Endothelial cell of umbilical vein (primary cell): ENCODE results near the gene TMPRSS4. TPM values are rescaled to one million over a fixed set of nuclear protein-coding genes. Genes with fewer than 3 reads are reported as not detected.

Experiments
- BruUV-seq: library from RNA; stranded (reverse); fragments of 400-500 nt; replicated peaks from 2 replicates; lab custom pipeline; 2021; lab: Mats Ljungman, UMichigan
- CTCF ChIA-PET: fragments of 300-600, 350-600 bp; sonication (Branson Sonifier 250); formaldehyde crosslinking; loops from one replicate; lab custom pipeline; 2021; ENCODE audit warnings: antibody characterized with exemption, inconsistent platforms; lab: Charles Lee
- POLR2A ChIA-PET: fragments of 300-600, 350-600 bp; sonication (Branson Sonifier 250); formaldehyde crosslinking; loops from one replicate; lab custom pipeline; 2021; ENCODE audit warnings: antibody characterized with exemption, inconsistent platforms; lab: Charles Lee
- DNase-seq: peaks from one replicate; pipeline ENCODE4 v3.0.0-alpha.2; 2011; ENCODE audit warnings: low read depth, low spot score
- FAIRE-seq: peaks from 2 replicates; lab custom pipeline; 2011; peaks lifted over from hg19 to GRCh38; lab: Jason Lieb, UNC
- H2AFZ ChIP-seq: 2 replicates; pipeline ENCODE4 v1.6.0; 2012; ENCODE audit warnings: low read depth, low read length, control low read depth, inconsistent platforms
- H3K27ac ChIP-seq: 2 replicates; pipeline ENCODE4 v1.5.1; 2011; ENCODE audit warnings: low read depth, mild to moderate bottlenecking, control low read depth, low read length, moderate library complexity; ENCODE audit not compliant: insufficient read depth
- H3K27me3 ChIP-seq, 2 experiments: 2 replicates each; pipeline versions ENCODE4 v1.6.0 to v1.6.1; 2011; ENCODE audit warnings: low read length in 2 of 2, mixed read lengths in 1 of 2; ENCODE audit not compliant: control insufficient read depth in 2 of 2, insufficient read depth in 2 of 2
- H3K36me3 ChIP-seq, 2 experiments: 2 replicates in 1 of 2; 3 replicates in 1 of 2; pipeline ENCODE4 v1.5.1; 2011; ENCODE audit warnings: low read length in 2 of 2, mild to moderate bottlenecking in 1 of 2, moderate library complexity in 1 of 2; ENCODE audit not compliant: control insufficient read depth in 2 of 2, insufficient read depth in 2 of 2; ENCODE audit errors: extremely low read depth in 1 of 2
- H3K4me1 ChIP-seq: 3 replicates; pipeline ENCODE4 v1.5.1; 2011; ENCODE audit warnings: mild to moderate bottlenecking, low read length; ENCODE audit not compliant: control insufficient read depth, insufficient read depth; ENCODE audit errors: extremely low read depth
- H3K4me2 ChIP-seq: 2 replicates; pipeline ENCODE4 v1.6.1; 2011; ENCODE audit warnings: low read length, control low read depth, mixed read lengths; ENCODE audit not compliant: insufficient read depth
- H3K4me3 ChIP-seq, 3 experiments: fragments of 200-600 bp in 1 of 3; sonication (generic), shearing (Covaris generic) in 1 of 3; replicated peaks in 1 of 3; 2 replicates each; pipeline ENCODE4 v1.5.1; 2011 to 2016; ENCODE audit warnings: control low read depth in 3 of 3, low read length in 3 of 3, mild to moderate bottlenecking in 2 of 3, inconsistent platforms in 1 of 3, low read depth in 1 of 3, moderate library complexity in 1 of 3; ENCODE audit not compliant: insufficient read depth in 1 of 3
- H3K79me2 ChIP-seq: 2 replicates; pipeline ENCODE4 v1.6.0; 2012; ENCODE audit warnings: low read length, inconsistent platforms; ENCODE audit not compliant: control insufficient read depth, insufficient read depth
- H3K9ac ChIP-seq: replicated peaks from 2 replicates; pipeline ENCODE3; 2011; ENCODE audit warnings: low read length, control low read depth; ENCODE audit not compliant: insufficient read depth; ENCODE audit errors: extremely low read depth
- H3K9me1 ChIP-seq: replicated peaks from 3 replicates; pipeline ENCODE4 v1.6.0; 2011; ENCODE audit warnings: mild to moderate bottlenecking, low read length; ENCODE audit not compliant: control insufficient read depth, insufficient read depth; ENCODE audit errors: extremely low read depth
- H3K9me3 ChIP-seq: replicated peaks from 2 replicates; pipeline ENCODE4 v1.5.1; 2012; ENCODE audit warnings: low read length, inconsistent platforms; ENCODE audit not compliant: control insufficient read depth, insufficient read depth
- H4K20me1 ChIP-seq: replicated peaks from 2 replicates; pipeline ENCODE3; 2011; ENCODE audit warnings: mild to moderate bottlenecking, low read length; ENCODE audit not compliant: control insufficient read depth, insufficient read depth; ENCODE audit errors: extremely low read depth
- CTCF ChIP-seq, 2 donors: IDR thresholded peaks; 1 replicate in 1 of 2; 2 replicates in 1 of 2; pipeline ENCODE4 v1.5.1; 2011; ENCODE audit warnings: low read length in 2 of 2, mild to moderate bottlenecking in 2 of 2, moderate library complexity in 2 of 2, control low read depth in 1 of 2, inconsistent platforms in 1 of 2, low read depth in 1 of 2; ENCODE audit not compliant: insufficient read depth in 1 of 2; ENCODE audit errors: extremely low read depth in 1 of 2
- EZH2 ChIP-seq: IDR thresholded peaks from 2 replicates; pipeline ENCODE4 v1.6.1; 2012; ENCODE audit warnings: borderline replicate concordance, low read depth, mild to moderate bottlenecking, moderate library complexity, low read length, inconsistent platforms; ENCODE audit not compliant: severe bottlenecking
- FOS ChIP-seq: IDR thresholded peaks from 2 replicates; pipeline ENCODE4 v1.6.1; 2011; ENCODE audit warnings: mild to moderate bottlenecking, low read length, moderate library complexity, borderline replicate concordance; ENCODE audit not compliant: insufficient read depth
- GATA2 ChIP-seq: IDR thresholded peaks from 2 replicates; pipeline ENCODE4 v1.7.0; 2011; ENCODE audit warnings: low read depth, mild to moderate bottlenecking, moderate library complexity, mixed read lengths, low read length; ENCODE audit not compliant: insufficient read length, insufficient read depth
- JUN ChIP-seq: IDR thresholded peaks from 2 replicates; pipeline ENCODE4 v1.6.1; 2011; ENCODE audit warnings: borderline replicate concordance, low read depth; ENCODE audit not compliant: insufficient read length, insufficient read depth
- MAX ChIP-seq: IDR thresholded peaks from 2 replicates; pipeline ENCODE4 v1.6.1; 2011; ENCODE audit not compliant: insufficient read depth, insufficient read length
- MYC ChIP-seq: IDR thresholded peaks from one replicate; pipeline ENCODE4 v1.6.1; 2011; ENCODE audit warnings: mild to moderate bottlenecking, low read depth, low read length
- POLR2A ChIP-seq: IDR thresholded peaks from 2 replicates; pipeline ENCODE4 v1.6.1; 2012; ENCODE audit warnings: low read depth, mild to moderate bottlenecking, control low read depth, low read length
- POLR2AphosphoS5 ChIP-seq: IDR thresholded peaks from 2 replicates; pipeline ENCODE4 v1.6.1; 2012; ENCODE audit warnings: low read depth, mild to moderate bottlenecking, control low read depth, low read length, moderate library complexity; ENCODE audit not compliant: insufficient read depth
- dilution Hi-C: fragments of 300-500 bp; cut with MboI; formaldehyde crosslinking; loops from one replicate; pipeline ENCODE4 v1.15.0; 2019; ENCODE audit warnings: low sequenced_read_pairs; ENCODE audit not compliant: extremely low pct_ligation_motif_present
- intact Hi-C: fragments of 100-400 bp; cut with micrococcal nuclease; formaldehyde crosslinking; loops from one replicate; pipeline ENCODE4 v1.10.0; 2022
- polyA plus RNA-seq, 4 experiments: library from polyadenylated mRNA; depleted of rRNA in 3 of 4; stranded (reverse) in 3 of 4; unstranded in 1 of 4; fragments of >200 nt; gene quantifications; 2 replicates each; pipeline versions ENCODE4 v1.2.1 to v1.2.3, GENCODE V29; 2011 to 2012; ENCODE audit warnings: missing spikeins in 1 of 4
- total RNA-seq: library from RNA; stranded (reverse); gene quantifications from 2 replicates; pipeline ENCODE4 v1.2.3, GENCODE V29; 2021

TMPRSS4 gene
- total and polyA plus RNA-seq, 2 donors (not counting 3 experiments of a cell fraction or from before 2014, with no cell fraction given): not detected

- DNase-seq (no peak), FAIRE-seq (no peak)
- no peak overlapping the region for H3K4me3 ChIP-seq
- H4K20me1 ChIP-seq: no peaks in the 10 kb centered on the region
- H3K36me3 ChIP-seq: no peaks in the 10 kb centered on the region
- H3K4me2 ChIP-seq: no peak overlapping the region
- no peak overlapping the region for H2AFZ ChIP-seq
- no peaks in the 10 kb centered on the region for H3K9me1 ChIP-seq
- no peaks in the 10 kb centered on the region for H3K9me3 ChIP-seq
- no peaks in the 10 kb centered on the region for H3K4me1 ChIP-seq
- no peak overlapping the region for H3K27ac ChIP-seq
- BruUV-seq: no TSS peak
- POLR2A ChIA-PET: no interaction called here
- TF ChIP-seq MAX: no peak
- TF ChIP-seq POLR2AphosphoS5: no peak
- no peak for TF ChIP-seq POLR2A
- no peak for TF ChIP-seq GATA2
- no peak for TF ChIP-seq CTCF (IDR thresholded peaks at IDR 0.05; ENCODE audit: extremely low read depth in 1 of 2, insufficient read depth in 1 of 2, low read depth in 1 of 2, low read length in 2 of 2)
- TF ChIP-seq JUN: no peak
- TF ChIP-seq EZH2: no peak
- TF ChIP-seq FOS: no peak
- no peak for TF ChIP-seq MYC
- CTCF ChIA-PET: interaction anchor here (2.9 kb wide), 1 partner anchor 8 kb away, joined by 16 read pairs; no protein-coding TSS in a partner anchor
- H3K9ac ChIP-seq: no peak overlapping the region
- dilution Hi-C loops (no loop called here), intact Hi-C loops (loop anchor here (10.0 kb wide), 1 partner anchor 56 kb away; no protein-coding TSS in a partner anchor)
- no peaks in the 10 kb centered on the region for H3K79me2 ChIP-seq
- no peaks in the 10 kb centered on the region for H3K27me3 ChIP-seq
Measured at GRCh38 chr11:118060869-118061268, 16.0 kb upstream of the TMPRSS4 start.
